A549 (cell line): ENCODE measurements around the gene IDUA.

Experiments used
- EP300 ChIP-seq, 2 experiments: fragments of >200 bp; sonication (Bioruptor Twin); formaldehyde crosslinking; IDR thresholded peaks; 2 replicates in 1 of 2; 3 replicates in 1 of 2; pipeline ENCODE4 v1.6.1; 2016 to 2017
- HDAC2 ChIP-seq: fragments of 200-600 bp; sonication (generic); IDR thresholded peaks from 2 replicates; pipeline ENCODE4 v1.6.1; 2016
- NR3C1 ChIP-seq: fragments of >200 bp; sonication (Bioruptor Twin); formaldehyde crosslinking; IDR thresholded peaks from 3 replicates; pipeline ENCODE4 v1.6.1; 2017
- POLR2A ChIP-seq: IDR thresholded peaks from 2 replicates; pipeline ENCODE4 v1.6.1; 2012; ENCODE audit warnings: mild to moderate bottlenecking, low read length
- TF ChIP-seq, protein P1 (sequence below): fragments of >200 bp; sonication (Bioruptor Twin); formaldehyde crosslinking; IDR thresholded peaks from 3 replicates; pipeline ENCODE4 v1.5.1; 2016
- TF ChIP-seq, protein P2 (sequence below): IDR thresholded peaks from 2 replicates; pipeline ENCODE4 v1.6.1; 2012

DNA sequence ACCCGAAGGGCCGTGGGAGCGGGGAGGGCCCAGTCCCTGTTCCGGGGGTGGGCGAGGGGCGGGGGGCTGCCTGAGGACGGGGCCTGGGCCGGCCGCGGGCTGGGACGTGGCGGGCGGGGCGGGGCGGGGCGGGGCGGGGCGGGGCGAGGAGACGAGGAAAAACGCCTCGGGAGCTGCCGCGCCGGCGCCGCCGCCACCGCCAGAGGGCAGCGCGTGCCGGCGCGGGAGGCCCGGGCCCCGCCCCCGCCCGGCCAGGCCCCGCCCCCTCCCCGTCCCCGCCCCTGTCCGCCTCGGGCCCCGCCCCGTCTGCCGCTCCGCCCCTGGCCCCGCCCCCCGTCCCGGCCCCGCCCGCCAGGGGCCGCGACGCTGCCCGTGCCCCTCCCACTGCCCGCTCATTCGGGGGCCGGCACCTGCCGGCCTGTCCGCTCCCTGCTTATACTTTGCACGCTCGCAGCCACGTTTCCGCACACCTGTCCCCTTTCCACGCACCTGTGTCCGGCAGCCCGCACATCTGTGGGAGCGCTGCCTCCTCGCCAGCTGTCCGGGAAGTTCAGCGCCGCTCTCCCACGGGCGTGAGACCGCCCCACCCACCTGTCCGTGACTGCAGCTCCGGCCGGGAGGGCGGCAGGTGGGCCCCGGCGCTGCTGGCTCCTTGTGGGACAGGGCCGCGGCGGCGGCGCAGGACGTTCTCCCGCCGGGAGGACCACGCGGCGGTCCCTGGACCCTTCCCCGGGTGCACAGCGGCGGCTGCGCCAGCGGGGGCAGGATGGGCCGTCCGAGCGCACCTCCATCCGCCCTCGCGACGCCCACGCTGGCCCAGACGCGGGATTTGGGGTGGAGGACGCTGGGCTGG lies 22.9 kb downstream of the IDUA start:
- TF ChIP-seq, protein P1, sequence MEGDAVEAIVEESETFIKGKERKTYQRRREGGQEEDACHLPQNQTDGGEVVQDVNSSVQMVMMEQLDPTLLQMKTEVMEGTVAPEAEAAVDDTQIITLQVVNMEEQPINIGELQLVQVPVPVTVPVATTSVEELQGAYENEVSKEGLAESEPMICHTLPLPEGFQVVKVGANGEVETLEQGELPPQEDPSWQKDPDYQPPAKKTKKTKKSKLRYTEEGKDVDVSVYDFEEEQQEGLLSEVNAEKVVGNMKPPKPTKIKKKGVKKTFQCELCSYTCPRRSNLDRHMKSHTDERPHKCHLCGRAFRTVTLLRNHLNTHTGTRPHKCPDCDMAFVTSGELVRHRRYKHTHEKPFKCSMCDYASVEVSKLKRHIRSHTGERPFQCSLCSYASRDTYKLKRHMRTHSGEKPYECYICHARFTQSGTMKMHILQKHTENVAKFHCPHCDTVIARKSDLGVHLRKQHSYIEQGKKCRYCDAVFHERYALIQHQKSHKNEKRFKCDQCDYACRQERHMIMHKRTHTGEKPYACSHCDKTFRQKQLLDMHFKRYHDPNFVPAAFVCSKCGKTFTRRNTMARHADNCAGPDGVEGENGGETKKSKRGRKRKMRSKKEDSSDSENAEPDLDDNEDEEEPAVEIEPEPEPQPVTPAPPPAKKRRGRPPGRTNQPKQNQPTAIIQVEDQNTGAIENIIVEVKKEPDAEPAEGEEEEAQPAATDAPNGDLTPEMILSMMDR = peak; percentile 43
- no peak for TF ChIP-seq HDAC2
- TF ChIP-seq, protein P2, sequence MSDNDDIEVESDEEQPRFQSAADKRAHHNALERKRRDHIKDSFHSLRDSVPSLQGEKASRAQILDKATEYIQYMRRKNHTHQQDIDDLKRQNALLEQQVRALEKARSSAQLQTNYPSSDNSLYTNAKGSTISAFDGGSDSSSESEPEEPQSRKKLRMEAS = 0 out of 2 replicates have a peak, but pooled peaks have one; percentile 18
- no peak for TF ChIP-seq POLR2A
- no peak for TF ChIP-seq EP300 (IDR thresholded peaks at IDR 0.05)
- no peak for TF ChIP-seq NR3C1
